DMS53 (cell line): ENCODE data around the gene SCGB3A1.
A peak's percentile ranks its signal among the peaks of the same experiment; 100 is the strongest.

ENCODE experiments used
- DNase-seq: peaks from one replicate; lab custom pipeline; 2025; lab: John Stamatoyannopoulos, UW

SCGB3A1 gene

DNA sequence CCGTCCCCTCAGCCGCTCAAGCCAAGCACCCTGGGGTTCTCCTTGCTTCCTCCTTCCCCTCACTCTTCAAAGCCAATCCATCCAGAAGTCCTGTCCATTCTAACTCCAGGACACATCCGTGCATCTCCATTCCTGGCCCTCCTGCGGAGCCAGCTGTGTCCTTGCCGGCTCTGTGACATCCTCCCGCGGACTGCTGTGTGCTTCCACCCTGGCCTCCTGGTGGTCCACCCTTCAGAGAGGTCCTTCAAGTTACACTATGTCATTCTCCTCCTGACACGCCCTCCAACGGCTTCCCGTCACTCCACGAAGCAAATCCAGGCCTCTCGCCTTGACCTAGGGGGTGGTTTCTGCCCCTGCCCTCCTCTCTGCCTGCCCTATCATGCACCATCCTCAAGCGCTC lies 13.0 kb upstream of the SCGB3A1 start:
- no peak for DNase-seq

DNA sequence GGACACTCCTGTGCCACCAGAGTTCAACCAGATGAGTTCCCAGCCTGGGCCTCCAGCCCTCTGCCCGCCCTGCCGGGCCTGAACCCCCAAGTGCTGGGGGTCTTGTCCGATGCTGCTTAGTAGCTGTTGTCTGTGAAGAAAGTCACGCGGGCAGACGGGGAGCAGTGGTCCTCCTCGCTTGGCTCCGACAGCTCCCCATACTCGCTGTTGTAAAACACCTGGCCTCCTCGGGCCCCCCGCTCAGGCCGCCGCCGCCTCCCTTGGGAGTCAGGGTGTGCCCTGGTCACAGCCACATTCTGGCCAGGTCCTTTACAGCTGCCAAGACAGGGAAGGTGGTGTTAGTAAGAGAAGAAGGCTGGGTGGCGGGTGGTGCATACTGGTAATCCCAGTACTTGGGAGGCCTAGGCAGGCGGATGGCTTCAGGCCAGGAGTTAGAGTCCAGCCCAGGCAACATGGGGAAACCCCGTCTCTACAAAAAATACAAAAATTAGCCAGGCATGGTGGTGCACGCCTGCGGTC lies 11.8 kb upstream of the SCGB3A1 start:
- DNase-seq = no peak

DNA sequence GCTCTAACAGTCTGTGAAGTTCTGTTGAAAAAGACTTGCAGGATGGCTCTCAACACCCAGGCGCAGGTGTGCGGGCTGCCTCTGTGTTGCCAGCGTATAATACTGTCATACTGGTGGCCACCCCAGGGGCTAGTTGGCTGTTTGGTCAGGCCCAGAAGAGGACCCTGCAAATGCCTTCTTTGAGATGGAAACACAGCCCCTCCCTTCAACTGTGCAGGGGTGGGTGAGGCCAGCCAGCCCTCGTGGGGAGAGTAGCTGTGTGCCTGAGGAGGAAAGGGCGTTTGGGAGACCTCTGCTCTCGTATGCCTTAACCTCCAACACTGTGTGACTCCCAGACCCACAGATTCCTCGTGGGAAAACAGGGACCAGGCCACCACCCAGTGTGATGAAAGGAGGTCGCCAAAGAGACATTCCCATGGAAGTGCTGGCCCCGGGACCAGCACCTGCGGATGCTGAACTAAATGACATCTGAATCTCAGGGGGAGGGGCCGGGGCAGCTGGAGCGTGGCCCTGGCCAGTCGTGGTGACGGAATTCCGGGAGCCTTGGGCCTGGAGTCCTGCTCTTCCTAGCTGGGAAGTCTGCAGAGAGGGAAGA lies 11.3 kb upstream of the SCGB3A1 start:
- DNase-seq = no peak

DNA sequence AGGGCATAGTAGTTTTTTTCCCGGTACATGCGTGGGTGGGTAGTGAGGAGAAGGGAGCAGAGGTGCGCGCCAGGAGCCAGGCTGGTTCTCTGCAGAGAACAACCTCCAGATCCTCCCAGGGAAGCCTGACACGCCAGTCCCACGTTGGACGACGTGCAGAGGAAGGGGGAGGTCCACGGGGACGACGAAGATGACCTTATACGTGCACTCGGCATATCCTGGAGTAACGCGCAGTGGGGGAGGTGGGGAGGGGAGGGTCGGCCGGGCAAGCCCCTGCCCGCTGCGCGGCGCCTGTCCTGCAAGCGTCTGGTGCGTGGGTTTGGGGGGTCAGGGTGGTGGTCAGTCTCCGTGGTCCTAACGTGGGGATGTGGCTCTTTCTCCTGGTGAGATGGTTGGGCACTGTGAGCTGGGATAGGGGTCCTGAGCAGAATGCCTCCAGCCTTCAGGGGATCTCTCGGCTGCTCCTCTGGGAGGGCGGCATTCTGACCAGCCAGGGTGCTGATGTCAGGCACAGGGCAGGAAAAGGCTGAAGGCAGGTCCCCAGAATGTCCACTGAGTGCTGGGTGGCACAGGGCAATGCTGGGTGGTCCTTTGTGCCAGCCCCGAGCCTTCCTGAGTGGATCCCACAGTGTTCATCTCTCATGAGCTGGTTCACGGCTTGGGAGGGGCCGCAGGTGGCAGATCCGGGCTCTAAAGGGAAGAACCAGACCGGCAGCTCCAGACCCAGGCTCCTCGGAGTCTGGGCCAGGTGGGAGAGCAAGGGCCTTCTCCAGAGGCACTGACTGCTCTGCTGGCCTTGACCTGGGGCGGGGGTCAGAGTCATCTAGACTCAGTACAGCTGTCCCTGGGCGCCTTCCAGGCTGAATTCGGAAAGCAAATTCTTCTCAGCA lies 10.5 kb upstream of the SCGB3A1 start:
- no peak for DNase-seq

DNA sequence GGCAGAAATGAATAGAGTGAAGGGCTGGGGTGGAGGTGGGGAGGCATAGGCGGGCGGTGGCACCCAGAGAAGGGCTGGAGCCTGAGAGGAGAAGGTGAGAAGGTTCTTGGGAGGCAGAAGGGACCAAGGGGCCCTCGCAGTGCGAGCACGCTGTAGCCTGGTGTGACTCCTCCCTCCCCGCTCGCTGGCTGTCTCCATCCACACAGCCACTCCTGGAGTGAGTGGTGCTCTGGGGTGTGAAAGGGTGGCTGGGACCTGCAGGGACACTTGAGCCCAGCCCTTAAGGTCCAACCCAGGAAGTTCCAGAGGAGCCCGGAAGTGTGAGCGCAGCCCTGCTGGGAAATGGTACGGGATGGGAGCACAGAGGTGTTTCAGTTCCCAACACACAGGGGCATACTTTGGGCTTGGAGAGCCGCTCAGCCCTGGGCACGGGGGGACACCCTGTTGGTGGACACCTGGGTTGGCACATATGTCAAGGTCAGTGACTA lies 9.3 kb upstream of the SCGB3A1 start:
- no peak for DNase-seq

DNA sequence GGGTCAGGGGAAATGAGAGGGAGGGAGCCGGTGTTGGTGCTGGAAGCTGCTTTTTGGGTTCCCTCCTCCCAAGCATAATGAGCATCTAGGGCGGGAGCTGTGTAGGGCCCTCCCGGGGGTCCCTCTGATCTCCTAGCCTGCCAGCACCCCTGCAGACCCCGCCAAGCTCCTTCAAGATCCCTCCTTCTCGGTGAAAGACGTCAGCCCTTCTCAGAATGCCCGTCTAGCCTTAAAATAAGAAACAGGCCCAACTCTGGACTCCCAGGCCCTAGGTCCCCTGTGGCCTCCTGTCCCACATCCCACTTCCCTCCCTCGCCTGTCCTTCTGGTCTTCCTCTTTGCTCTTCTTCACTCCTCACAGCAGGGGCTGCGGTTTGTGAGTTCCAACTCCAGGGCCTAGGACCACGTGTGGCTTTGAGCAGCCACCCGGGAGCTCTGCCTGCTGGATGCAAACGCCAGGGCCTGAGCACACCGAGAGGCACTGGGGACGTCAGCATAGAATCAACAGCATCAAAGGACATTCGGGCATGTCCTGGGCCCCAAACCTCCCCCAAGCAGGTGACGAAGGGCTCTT lies 8.8 kb upstream of the SCGB3A1 start:
- no peak for DNase-seq

DNA sequence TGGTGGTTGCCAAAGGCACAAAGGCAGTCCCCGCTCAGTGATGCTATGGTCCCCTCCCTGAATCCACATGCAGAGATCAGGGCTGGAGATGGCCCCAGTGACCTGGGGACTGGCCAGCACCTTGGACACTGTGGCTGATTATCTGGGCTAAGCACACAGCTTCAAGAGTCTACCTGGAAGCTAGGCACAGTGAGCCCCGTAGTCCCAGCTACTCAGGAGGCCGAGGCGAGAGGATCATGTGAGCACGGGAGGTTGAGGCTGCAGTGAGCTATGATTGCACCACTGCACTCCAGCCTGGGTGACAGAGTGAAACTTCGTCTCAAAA lies 8.3 kb upstream of the SCGB3A1 start:
- no peak for DNase-seq

DNA sequence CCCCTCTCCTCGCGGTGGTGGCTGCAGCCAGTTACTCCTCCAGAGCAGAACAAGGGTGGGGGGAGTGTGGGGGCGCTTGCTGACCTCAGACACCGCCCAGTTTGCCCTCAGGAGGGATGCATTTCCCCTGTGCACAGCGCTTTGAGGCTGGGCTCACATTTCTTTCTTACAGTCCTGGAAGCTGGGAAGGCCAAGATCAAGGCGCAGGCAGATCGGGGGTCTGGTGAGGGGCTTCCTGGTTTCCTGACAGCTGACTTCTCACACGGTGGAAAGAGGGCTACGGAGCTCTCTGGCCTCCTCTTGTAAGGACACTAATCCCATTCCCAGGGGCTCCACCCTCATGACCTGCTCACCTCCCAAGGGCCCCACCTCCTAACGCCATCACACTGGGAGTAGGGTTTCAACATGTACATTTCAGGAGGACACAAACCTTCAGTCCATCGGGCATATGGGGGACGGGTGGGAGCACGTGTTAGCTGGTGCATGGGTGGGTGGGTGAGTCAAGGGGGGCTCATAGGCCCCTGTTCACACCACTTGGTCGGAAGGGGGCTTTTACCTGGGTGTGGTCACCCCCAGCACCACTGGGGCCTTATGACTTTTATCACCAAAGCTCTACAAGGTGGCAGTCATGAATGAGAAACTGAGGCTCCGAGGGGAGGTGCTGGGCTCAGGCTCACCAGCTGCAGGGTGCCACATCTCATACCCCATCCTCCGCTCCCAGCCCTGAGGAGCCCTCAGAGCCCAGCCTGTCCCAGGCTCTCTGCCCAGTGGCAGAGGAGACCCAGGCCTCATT lies 7.7 kb upstream of the SCGB3A1 start:
- no peak for DNase-seq

DNA sequence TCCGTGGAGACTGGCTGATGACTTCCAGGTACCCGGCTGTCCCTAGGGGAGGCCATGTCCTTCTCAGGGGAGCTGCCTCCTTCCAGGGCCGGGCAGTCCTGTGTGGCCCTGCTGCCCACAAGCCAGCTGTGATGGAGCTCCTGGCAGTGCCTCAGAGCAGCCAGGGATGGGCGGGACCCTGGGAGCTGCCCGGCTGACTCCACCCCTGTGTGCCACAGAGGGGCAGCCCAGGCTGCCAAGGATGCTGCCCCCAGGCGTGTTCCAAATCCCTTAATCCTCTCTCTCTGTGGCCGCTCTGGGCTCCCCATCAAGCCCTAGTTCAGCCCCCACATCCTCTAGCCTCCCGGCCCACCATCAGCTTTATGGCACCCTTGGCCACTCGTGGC lies 7.0 kb upstream of the SCGB3A1 start:
- DNase-seq = no peak

DNA sequence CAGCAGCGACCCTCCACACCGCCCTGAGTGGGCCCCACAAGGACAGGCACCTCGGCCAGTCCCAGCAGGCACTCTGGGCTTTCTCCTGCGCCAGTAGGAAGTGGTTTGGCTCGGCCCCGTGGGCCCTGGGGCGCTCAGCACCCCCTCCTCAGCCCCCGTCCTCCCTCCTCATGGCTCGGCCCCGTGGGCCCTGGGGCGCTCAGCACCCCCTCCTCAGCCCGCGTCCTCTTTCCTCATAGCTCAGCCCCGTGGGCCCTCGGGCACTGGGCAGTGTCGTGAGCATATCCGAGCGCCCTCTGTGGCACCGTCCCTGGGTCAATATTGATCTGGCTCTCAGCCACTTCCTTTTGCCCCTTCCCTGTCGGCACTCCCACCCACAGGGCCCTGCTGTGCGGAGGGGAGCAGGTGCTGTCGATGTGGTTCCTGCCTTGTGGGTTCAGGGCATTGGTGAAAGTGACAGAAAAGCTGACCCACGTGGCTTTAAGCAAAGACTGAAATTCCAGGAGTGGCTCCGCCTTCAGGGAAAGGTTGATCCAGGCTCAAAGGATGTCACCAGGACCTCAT lies 5.5 kb upstream of the SCGB3A1 start:
- peak; percentile 32 for DNase-seq

DNA sequence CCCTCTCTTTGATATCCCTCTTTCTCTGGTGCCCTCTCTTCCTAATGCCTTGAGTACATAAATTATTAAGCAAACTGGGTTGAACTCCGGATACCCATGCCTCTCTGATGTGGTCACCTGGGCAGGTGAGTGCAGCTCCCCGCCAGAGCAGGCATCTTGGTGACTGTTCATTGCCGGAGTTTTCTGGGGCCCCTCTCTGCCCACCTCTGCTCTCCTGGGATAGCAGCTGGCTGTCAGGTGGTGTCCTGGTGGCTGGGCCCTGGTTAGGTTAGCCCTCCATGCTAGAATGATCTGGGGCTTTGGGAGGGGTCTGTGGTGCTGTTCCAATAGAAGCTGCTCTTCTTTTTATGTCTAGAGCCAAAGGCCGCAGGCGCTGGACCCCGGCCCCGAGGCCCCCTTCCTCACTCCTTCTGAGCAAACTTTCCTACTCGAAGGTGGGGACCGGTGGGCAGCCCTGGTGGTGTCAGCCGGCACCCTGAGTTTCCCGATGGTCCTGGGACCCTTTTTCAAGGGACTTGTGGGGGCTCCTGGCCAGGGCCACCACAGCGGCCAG lies 4.9 kb upstream of the SCGB3A1 start:
- DNase-seq = no peak

DNA sequence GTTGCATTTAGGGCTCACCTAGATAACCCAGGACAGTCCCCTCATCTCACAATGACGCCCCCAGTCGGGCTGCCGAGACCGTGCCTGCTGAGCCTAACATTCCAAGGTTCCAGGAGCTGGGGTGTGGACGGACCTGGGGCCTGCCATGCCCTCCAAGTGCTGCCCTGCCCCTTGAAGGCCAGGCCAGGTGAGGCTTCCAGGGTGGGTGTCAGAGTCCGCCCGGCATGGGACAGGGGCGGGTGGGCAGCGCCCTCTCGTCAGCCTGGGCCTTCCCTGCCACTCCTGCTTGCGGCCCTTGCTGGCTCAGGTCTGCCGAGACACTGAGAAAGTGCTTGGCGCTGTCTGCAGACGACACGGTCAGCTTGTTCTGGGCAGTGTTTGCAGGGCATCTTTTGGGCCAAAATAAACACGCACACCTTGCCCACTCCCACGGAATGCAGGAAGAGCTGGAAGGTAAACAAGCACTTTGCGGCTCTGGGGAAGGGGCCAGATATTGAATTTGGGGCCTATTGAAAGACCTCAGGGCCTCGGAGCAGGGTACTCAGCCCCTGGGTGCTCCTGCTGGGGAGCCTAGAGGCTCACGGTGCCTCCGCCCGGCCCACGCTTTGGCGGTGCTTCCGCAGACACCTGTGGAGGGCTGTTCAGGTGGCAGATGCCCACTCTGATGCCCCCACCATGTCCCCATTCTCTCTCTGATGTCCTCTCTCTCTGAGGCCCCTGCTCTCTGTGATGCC lies 4.2 kb upstream of the SCGB3A1 start:
- DNase-seq = no peak

DNA sequence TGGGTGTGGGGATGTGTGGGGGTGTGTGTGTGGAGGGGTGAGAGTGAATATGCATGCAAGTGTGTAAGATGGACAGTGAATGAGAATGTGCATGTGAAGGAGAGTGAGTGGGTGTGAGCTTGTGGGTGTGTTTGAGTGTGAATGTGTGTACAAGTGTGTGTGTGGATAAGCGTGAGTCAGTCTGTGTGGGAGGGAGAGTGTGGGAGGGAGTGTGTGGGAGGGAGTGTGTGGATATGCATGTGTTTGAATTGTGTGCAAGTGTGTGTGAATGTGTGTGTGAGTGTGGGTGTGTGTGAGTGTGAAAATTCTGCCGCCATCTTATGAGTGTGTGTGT lies 3.7 kb upstream of the SCGB3A1 start:
- no peak for DNase-seq

DNA sequence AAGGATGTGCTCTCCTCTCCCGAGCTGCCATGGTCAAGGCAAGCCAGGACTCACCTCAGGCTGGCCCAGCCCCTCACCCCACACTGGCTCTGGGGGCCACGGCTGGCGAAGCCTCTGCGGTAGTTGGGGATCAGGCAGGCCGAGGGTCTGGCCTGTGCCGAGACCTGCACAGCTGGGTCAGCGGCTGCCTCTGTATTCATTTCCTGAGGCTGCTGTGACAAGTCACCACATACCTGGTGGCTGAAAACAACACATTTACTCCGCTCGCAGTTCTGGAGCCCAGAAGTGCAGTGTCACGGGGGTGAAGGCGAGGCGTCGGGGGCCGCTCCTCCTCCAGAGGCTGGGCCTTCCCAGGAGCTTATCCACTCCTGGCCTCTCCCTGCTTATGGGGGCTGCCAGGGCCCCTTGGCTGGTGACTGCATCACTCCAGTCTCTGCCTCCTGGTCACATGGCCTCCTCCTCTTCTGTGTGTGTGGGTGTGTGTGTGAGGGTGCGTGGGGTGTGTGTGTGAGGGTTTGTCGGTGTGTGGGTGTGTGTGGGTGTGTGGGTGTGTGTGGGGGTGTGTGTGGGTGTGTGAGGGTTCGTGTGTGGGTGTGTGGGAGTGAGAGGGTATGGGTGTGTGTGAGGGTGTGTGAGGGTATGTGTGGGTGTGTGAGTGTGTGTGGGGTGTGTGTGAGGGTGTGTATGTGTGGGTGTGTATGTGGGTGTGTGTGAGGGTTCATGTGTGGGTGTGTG lies 3.2 kb upstream of the SCGB3A1 start:
- no peak for DNase-seq

DNA sequence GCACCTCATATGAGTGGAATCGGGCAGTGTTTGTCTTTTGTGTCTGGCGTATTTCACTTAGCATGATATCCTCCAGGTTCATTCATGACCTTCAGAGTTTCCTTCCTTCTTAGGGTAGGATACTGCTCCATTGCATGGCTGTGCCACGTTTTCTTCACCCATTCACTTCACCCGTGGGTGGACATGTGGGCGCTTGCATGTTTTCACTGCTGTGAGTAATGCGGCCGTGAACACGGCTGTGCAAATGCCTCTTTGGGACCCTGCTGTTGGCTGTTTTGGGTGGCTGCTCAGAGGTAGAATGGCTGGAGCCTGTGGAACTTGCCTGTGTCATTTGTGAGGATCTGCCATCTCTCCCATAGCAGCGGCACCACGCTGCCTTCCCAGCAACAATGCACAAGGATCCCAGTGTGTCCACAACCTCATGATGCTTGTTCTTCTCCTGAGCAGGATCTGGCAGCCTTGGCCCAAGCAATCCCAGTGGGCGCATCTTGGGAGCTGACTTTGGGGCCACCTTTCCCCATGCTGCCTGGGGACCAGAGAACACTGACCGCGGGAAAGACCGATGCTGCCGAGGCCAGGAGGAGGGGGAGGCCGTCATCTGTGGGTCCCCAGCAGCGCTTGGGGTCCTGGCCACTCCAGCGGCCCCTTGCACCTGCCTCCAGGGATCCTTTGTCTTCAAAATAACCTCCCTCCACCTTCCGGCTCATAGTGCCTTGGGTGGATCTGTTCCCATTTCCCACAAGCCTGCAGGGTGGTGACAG lies 2.3 kb upstream of the SCGB3A1 start:
- no peak for DNase-seq

DNA sequence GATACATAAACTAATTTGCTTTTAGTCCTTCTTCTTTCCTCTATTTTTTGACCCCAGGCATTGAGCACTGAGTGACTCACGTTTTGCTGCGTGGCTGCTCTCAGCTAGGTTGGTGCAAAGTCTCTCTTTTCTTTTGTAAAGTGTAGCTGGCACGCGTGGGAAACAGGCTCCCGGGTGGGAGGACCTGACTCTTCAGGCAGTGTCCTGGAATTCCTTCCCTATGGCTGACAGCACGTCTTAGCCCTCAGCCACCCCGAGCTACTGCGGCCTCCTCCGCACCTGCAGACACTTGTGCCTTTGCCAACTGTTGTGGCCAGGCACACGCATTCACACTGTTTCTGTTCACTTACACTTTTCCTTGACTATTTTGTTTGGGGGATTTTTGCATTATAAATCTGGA lies 877 bp upstream of the SCGB3A1 start:
- no peak for DNase-seq

DNA sequence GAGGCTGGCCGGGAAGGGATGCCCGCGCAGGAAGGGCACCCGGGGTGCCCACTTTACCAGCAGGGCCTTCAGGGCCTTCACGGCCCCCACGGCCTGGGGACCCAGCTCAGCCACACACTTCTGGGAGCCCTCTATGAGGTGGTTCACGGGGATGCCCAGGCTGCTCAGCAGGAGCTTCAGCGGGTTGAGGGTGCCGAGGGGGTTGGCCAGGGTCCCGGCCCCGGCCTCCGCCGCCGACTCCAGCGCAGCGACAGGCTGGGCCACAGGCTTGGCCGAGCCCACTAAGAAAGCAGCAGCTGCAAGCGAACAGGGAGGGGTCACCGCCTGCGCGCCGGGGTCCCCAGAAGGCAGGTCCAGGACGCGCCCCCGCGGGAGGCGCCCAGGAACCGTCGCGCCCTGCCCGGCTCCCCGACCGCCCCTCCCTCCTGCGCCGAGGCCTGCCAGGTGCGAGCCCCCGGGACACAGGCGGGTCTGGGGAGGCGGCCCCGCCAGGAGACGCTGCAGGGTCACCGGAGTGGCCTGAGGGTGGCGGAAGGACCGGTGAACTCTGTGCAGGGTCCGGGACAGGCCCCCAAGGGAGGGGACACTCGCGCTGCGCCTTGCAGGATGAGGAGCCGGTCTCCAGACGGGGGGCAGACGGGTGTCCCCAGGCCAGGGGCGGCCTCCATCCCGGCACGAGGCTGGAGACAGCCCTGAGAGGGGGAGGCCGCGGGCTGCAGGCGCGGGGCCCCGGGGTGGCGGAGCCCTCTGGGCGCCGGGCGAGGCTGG lies 572 bp downstream of the SCGB3A1 start:
- DNase-seq = no peak

DNA sequence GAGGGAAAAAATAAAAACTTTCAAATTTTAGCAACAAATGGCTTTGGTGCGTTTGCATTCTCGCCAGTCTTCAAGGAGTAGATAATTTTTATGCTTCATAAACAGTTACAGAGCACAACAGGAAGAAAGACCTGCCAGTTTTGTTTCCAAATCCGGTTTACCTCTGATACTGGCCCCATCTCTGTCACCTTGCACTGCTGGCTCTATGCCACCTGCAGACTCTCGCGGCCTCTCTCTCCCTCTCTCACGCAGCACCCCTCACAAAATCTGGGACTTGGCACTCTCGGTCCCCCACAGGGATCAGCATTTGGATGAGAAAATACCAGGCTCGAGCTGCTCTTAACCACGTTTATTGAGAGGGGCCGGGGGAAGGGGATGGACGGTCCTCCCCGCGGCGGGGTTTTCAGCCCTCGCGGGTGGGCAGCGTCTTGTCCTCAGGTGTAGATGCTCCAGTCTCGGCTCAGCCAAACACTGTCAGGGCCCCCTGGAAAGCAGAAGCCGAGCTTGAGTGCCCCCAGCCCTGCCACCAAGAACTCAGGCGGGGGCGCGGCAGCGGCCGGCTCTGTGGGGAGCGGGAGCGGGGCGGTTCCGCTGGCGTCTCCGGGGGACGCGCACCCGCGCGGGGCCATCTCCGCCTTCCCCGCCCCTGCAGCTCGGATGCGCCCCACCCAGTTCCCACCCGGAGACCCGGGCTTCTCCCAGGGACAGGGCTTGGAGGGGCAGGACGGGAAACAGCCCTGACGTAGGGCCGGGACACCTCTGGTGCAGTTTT lies 1.3 kb downstream of the SCGB3A1 start:
- no peak for DNase-seq
